SK-N-SH treated with all-trans-retinoic acid at 6 μM for 48 hours (cell line): Measurements from ENCODE around the gene PIGU.

ENCODE experiments used
- BACH2 ChIP-seq: fragments of 250-450 bp; sonication (Bioruptor Pico); IDR thresholded peaks from 2 replicates; pipeline ENCODE4 v1.9.0; 2021; ENCODE audit warnings: mild to moderate bottlenecking, borderline replicate concordance
- CREB5 ChIP-seq: fragments of 250-450 bp; sonication (Bioruptor Pico); IDR thresholded peaks from 2 replicates; pipeline ENCODE4 v1.5.1; 2020; ENCODE audit warnings: low read depth, mild to moderate bottlenecking, moderate library complexity
- PATZ1 ChIP-seq: fragments of 250-450 bp; sonication (Bioruptor Pico); IDR thresholded peaks from 2 replicates; pipeline ENCODE4 v1.8.0; 2020; ENCODE audit warnings: mild to moderate bottlenecking, moderate library complexity, borderline replicate concordance

GRCh38 chr20:34689486-34689885 is 12.6 kb upstream of the PIGU start:
- TF ChIP-seq BACH2 (CRISPR knock-in tag) = no peak
- TF ChIP-seq PATZ1 (CRISPR knock-in tag) = no peak
- TF ChIP-seq CREB5 (CRISPR knock-in tag) = no peak
